GM18909 (cell line): Measurements from ENCODE around the gene RALA.
"Not testable (repeated sequence)": the region's sequence is repeated elsewhere in the genome, so short reads cannot be mapped to it uniquely, and the experiment has no call there.

ENCODE experiments used
- ATAC-seq: cut with Tn5 transposase; IDR thresholded peaks from one replicate; pipeline ENCODE4 v1.9.1; 2021; ENCODE audit warnings: mild to moderate bottlenecking; ENCODE audit not compliant: unreplicated experiment, poor library complexity

RALA gene

DNA sequence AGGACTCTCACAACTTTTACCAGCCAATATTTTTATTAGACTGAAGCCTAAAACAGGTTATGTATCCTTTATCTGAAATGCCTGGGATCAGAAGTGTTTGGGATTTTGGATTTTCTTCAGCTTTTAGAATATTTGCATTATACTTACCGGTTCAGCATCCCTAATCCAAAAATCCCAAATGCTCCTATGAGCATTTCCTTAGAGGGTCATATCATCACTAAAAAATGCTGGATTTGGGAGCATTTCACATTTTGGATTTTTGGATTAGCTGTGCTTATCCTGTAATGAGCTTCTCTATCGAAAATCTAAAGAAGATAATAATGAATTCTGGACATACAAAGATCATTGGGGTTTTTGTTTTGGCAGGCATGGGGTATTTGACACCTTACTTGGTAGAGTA, 53.0 kb downstream of the RALA start:
- no peak for ATAC-seq

DNA sequence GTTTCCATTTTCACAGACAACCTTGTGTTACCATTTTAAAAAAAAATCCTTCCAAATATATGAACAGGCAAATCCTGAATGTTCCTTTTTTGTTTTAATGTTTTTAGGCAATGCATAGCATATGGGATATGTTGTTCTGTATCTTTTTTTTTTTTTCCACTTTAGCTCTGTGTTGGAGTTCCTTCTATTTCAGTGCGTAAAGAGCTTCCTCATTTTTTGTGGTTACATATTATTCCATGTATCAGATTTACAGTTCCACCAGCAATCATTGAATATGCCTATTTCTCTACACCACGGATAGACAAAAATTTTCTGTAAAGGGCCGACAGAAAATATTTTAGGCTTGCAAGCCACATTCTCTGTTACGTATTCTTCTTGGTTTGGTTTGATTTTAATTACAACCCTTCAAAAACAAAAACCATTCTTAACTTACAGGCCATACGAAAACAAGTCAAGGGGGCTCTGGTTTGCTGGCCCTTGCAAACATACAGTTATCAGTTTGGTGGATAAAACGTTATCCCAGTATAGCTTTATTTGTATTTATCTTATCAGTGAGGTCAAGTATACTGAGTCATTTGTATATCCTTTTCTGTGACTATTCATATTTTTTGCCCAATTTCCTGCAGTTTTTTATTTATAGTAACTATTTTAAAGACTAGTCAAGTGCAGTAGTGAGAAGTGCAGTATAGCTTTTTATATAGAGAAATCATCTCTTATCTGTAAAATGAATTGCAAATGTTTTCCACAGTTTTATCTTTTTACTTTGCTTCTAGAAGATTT, 55.7 kb downstream of the RALA start:
- ATAC-seq = no peak

DNA sequence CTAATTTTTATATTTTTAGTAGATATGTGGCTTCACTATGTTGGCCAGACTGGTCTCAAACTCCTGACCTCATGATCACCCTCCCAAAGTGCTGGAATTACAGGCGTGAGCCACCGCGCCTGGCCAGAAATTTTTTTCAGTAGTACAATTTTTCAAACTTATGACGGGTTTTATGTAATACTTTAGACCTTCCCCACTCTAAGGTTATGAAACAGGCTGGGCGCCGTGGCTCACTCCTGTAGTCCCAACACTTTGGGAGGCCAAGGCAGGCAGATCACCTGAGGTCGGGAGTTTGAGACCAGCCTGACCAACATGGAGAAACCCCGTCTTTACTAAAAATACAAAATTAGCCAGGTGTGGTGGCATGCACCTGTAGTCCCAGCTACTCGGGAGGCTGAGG, 56.5 kb downstream of the RALA start:
- ATAC-seq = not testable (repeated sequence)

DNA sequence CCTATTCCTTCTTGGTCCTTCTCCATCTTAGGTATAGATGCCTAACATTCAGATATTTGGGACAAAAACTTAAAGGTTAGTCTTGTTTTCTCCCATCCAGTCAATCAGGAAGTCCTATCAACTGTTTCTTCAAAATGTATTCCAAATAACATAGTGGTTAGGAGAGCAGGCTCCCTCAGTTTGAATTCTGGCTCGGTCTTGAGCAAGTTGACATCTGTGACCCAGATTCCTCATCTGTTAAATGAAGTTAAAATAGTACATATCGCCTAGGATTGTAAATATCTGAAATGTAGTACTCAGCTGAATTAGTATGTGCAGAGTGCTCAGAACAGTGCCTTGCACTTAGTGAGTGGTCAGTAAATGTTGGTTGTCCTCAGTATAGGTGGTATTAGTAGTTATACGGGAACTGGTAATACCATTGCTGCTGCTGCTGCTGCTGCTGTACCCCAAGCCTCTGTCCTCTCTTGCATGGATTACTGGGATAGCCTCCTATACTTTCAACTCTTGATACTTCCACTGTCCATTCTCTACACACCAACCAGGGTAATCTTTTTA, 58.6 kb downstream of the RALA start:
- no peak for ATAC-seq

DNA sequence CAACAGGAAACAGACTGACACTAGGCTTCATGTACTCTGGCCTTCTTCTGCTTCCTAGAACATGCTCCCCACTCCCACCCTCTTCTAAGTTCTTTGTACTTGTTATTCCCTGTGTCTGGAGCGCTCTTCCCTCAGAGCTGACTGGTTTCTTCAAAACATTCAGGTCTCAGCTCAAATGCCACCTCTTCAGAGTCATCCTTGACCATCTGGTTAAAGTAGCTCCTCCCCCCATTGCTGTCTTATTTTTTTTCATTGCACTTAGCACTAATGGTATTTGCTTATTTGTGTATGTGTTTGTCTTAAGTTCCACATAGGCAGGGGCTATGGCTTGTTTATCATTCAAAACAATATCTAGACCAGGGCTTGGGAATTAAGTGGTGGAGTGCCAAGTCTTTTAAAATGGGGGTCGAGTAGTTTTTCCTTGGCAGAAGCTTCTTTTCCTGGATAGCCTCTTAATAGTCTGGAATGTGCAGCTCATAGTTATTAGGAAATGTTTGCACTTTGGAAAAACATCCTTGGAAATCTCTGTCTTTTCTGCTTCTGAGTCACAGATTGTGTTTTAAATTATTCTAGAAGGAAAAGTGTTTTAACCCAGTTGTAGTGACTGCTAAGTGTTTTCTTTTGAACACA, 60.0 kb downstream of the RALA start:
- no peak for ATAC-seq

DNA sequence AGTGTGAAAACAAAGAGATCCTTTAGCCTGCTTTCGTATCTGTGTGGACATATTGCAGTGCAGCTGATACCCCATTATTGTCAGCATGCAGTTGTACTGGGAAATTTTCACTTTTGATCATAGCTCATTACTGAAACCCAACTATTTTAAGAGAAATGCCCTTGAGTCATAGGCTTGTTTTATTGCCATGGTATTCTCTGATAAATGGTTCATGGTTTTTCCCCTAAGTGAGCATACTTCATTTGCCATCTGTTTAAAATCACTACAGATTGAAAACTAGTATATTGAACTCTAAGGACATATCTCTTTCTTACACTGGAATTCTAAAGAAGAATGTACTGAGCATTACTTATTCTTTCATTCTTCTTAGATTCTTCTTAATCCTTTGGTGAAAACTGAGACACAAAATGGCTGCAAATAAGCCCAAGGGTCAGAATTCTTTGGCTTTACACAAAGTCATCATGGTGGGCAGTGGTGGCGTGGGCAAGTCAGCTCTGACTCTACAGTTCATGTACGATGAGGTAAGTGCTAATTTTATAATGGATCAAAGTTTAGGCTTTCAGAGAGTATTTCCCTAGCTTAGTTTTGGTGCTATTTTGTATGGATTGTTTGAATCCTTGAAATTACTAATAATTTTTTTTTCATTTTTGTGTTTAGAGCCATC, 63.0 kb downstream of the RALA start:
- ATAC-seq = peak; percentile 65

DNA sequence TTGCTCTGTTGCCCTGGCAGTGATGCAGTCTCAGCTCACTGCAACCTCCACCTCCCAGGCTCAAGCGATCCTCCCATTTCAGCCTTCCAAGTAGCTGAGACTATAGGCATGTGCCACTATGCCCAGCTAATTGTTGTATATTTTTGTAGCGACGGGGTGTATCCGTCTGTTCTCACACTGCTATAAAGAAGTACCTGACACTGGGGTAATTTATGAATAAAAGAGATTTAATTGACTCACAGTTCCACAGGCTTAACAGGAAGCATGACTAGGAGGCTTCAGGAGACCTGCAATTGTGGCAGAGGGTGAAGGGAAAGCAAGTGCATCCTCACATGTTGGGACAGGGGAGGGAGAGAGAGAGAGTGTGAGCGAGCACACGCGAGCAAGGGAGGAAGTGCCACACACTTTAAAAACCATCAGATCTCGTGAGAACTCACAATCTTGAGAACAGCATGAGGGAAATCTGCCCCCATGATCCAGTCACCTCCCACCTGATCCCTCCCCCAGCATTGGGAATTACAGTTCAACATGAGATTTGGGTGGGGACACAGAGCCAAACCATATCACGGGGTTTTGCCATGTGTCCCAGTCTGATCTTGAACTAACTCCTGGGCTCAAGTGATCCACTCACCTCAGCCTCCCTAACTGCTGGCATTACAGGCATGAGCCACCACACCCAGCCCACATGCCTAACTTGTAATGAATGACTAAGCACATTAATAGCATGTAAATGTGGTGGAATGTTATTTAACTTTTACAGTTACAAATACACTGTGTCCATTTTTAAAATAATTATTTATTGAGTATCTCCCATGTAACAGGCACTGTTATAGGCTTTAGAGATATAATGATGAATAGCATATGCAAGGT, 65.5 kb downstream of the RALA start:
- ATAC-seq = no peak

DNA sequence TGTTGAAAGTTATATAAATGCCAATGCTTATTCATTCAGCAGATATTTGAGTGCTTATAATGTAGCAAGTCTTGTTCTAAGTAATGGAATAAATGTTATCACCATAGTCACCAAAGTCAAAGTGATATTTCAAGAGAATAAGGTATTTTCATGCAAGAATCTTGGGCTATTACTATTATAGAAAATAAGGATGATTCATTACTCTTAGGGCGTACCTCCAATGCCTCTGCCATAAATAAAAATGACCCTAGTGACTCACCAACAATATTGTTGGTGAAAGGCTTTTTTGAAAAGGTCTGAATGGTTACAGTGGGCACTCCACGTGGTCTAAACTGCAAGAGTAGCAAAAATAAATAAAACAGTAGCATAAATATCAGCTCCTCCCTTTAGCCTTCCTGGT, 68.4 kb downstream of the RALA start:
- ATAC-seq = no peak

DNA sequence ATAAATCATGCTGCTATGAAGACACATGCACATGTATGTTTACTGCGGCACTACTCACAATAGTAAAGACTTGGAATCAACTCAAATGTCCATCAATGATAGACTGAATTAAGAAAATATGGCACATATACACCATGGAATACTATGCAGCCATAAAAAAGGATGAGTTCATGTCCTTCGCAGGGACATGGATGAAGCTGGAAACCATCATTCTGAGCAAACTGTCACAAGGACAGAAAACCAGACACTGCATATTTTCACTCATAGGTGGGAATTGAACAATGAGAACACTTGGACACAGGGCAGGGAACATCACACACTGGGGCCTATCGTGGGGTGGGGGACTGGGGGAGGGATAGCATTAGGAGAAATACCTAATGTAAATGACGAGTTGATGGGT, 69.7 kb downstream of the RALA start:
- ATAC-seq = not testable (repeated sequence)

DNA sequence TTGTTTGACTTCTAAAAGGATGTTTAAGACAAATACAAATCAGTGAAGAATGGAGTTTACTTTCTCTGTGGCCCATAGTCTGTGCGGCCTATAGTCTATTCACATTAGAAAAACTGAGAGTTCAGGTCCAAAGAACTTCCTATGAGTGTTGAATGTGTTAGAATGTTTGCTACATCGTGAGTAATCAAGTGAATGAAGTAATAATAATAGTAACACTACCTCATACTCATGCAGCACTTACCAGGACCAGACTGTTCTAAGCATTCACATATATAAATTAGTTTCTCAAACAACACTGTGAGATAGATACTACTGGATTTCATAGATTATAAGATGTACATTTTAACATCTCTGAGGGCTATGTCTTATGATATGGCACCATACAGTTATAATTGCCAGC, 70.4 kb downstream of the RALA start:
- no peak for ATAC-seq

DNA sequence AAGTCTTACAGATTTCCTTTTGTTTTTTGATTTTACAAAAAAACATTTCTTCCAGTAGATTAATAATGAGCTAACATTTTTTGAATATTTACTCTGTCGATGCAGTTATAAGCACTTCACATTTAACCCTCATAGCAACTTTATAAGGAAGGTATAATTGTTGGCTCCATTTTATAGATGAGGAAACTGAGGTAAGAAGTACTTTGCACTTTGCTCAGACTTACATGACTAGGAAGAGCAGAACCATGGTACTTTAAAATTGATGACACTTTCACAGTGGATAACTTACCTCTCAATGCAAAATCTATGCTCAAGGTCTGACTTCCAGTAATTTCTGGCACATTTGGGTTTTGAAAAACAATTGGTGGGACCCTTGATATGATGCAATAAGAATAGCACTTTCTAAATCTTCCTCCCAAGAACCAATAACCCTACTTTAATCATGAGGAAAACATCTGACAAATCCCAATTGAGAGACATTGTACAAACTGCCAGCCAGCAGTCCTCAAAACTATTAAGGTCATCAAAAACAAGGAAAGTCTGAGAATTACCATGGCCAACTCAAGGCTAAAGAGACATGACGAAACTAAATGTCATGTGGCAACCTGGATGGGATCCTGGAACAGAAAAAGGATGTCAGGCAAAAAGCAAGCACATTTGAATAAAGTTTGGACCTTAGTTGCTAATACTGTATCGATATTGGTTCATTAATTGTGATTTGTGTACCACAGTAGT, 72.6 kb downstream of the RALA start:
- ATAC-seq = no peak

DNA sequence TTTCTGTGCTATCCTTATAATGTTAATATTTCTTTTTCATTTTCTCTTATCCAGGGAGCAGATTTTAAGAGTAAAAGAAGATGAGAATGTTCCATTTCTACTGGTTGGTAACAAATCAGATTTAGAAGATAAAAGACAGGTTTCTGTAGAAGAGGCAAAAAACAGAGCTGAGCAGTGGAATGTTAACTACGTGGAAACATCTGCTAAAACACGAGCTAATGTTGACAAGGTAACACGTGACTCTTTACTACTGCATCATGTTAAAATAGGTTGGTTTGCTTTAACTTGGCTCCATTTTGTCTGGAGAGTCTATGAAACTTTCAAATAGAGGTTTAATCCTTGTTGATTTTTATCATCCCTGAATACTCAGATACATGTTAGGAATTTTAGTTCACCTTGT, 73.3 kb downstream of the RALA start:
- no peak for ATAC-seq

DNA sequence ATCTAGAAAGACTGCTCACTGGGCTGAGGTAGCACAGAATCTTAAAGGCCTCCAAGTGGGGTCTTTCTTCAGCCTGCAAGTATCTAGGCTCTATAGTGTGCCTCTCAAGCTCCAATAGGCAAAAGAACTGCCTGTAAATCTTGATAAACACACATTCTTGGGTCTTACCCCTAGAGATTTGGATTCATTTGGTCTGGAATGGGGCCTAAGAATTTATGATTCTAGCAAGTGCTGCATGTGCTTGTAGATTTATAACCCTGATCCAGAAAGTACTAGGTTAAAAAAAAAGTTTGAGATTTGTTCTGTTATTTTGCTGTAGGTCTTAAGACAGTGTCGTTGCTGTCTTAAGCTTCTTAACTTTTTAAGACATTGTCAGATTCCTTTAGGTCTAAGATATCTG, 74.1 kb downstream of the RALA start:
- ATAC-seq = no peak

DNA sequence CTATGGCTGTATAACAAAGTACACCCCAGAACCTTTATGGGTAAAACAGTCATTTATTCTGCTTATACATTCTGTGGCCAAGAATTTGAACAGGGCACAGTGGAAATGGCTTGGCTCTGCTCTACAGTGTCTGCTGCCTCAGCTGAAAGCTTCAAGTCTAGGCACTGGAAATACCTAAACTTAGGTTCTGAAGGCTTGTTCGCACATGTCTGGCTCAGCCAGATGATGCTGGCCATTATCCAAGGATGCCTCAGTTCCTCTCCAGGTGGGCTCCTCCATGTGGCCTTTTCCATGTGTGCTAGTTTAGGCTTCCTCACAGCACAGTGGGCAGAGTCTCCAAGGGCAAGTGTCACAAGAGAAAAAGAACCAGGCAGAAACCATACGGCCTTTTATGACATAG, 76.8 kb downstream of the RALA start:
- ATAC-seq = no peak

DNA sequence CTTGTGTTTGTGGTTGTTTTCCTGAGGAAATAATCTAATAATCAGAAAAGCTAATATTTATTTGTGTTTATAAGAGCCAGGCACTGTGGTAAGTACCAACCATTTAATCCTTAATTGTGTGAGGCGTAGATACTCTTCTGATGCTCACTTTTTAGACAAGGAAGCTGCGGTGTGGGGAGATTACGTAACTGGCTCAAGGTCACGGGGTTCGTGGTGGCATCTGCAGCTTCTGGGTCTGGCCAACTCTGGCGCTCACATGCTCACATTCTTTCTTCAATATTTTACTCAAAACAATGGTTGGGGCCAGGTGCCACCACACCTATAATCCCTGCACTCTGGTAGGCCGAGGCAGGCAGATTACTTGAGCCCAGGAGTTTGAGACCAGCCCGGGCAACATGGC, 77.6 kb downstream of the RALA start:
- no peak for ATAC-seq

DNA sequence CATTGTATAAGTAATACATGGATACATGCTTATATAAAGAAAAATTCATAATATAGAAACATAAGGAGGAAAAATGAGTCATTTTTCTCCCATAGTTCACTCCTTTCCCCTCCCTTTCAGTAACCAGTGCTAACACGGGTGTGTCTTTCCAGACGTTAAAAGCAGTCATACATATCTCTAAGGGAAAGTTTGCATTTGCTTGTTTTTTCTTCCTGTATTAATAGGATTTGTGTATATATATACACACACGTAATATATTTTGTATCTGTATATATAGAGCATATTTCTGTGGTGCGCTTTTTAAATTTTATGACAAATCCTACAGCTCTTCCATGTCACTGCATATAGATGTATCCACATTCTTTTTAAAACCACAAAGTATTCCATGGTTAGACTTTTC, 78.8 kb downstream of the RALA start:
- ATAC-seq = no peak

DNA sequence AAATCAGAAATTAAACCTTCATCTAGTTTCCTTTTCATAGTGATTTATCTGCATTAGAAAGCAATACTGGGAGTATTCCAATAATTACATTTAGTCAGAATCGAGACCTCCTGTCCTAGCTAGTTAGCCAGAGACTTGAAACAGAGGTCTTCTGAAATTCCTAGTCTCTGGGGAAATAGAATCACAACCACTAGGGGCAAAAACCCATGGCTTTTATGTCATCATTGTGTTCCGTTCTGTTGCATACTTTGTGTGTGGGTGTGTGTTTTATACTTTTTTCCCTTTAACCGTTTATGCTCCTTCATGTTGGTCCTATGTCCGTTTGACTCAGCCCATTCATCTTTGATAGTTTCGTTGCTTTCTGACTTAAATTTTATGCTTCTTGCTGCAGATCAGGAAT, 79.8 kb downstream of the RALA start:
- ATAC-seq = no peak

DNA sequence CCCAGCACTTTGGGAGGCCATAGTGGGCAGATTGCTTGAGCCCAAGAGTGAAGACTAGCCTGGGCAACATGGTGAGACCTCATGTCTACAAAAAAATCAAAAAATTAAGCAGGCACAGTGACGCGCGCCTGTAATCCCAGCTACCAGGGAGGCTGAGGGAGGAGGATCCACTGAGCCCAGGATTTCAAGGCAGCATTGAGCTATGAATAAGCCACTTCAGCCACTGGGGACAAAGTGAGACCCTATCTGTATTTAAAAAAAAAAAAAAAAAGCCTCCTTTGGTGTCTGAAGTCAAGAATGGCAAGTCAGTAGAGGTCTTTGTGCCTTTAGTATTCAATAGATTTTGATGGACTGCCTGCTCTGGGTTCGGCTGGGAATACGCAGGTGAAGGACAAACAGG, 85.7 kb downstream of the RALA start:
- no peak for ATAC-seq

DNA sequence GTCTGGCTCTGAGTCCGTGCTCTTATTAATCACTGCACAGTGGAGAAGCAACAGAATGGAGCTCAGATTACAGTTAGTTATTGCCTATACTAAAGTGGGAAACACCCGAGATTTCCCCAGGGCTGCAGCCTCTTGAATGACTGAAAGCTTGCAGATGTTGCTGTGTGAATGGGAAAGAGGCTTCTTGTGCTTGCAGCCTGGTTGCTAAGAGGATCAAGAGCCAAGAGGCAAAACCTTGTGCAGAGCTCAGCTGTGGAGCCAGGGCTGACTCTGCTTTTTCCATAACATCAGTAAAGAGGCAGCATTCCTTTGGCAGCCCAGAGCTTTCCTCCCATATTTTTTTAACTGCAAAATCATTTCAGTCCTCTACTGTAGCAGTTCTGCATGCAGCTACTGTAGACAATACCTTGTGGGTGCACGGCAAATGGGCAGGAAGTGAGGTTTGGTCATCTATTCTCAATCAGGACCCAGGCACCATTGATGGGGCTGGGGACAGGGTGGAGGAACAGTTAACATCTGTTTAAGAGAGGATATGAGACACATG, 86.5 kb downstream of the RALA start:
- peak; percentile 59 for ATAC-seq

DNA sequence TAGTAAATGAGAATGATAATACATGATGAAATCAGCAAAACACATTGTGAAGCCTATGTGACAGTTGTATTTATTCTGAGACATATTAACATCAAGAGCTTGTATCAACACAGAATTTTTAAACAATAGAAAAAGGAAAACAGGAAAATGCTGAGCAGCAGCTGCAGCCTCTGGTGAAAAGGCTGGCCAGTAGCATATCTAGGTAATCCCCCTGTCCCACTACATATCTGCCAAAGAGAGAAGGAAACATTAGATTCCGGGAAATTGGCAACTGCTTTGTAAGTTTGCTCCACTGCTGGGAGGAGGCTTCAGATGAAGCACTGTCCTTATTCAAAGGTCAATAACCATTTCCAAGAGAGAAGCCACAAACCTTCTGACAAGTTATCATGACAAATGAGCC, 89.4 kb downstream of the RALA start:
- ATAC-seq = no peak
